Measurements from ENCODE around the gene SMARCC1.

The SMARCC1 gene

GRCh38 chr3:47604145-47604544 lies 177.5 kb downstream of the SMARCC1 start:
- no CpG with 5 or more reads among the region's 2 CpGs for WGBS (ENCODE audit: extremely low coverage, insufficient coverage, insufficient read length)
- H3K14ac ChIP-seq (ENCODE audit: low read length), result no peak overlapping the region
- no peak overlapping the region for H3K23ac ChIP-seq (ENCODE audit: low read length)
- no peak overlapping the region for H2AFZ ChIP-seq (ENCODE audit: insufficient read depth, low read length, poor library complexity)
- H4K91ac ChIP-seq (ENCODE audit: low read depth, low read length), result no peak overlapping the region
- H4K12ac ChIP-seq (ENCODE audit: low read depth, low read length), result no peak overlapping the region
- H3K4ac ChIP-seq (ENCODE audit: low read depth, low read length), result no peak overlapping the region
- no peak overlapping the region for H4K8ac ChIP-seq (ENCODE audit: low read depth, low read length)
- no peaks in the 10 kb centered on the region for H3K79me1 ChIP-seq (ENCODE audit: low read length)
- H3K4me2 ChIP-seq (ENCODE audit: low read length), result no peak overlapping the region
- no peaks in the 10 kb centered on the region for H3K4me1 ChIP-seq (ENCODE audit: control insufficient read depth in 1 of 2, insufficient read depth in 2 of 2, low read length in 2 of 2)
- no peak overlapping the region for H3K27ac ChIP-seq (ENCODE audit: low read depth, low read length)
- H2BK12ac ChIP-seq (ENCODE audit: low read length), result no peak overlapping the region
- no peaks in the 10 kb centered on the region for H3K27me3 ChIP-seq (ENCODE audit: insufficient read depth, low read length)
- H3K4me3 ChIP-seq (ENCODE audit: low read depth, low read length), result no peak overlapping the region
- no peak overlapping the region for H3K9ac ChIP-seq (ENCODE audit: low read length)
- no peaks in the 10 kb centered on the region for H3K79me2 ChIP-seq (ENCODE audit: control insufficient read depth, insufficient read depth, low read length, poor library complexity)
- no peak overlapping the region for H3K18ac ChIP-seq (ENCODE audit: low read length)
- H2AK5ac ChIP-seq (ENCODE audit: low read length), result no peak overlapping the region
- no peak overlapping the region for H2BK120ac ChIP-seq (ENCODE audit: insufficient read depth, low read length, poor library complexity)
- peaks cover 24 to 31% of the 10 kb centered on the region in 2 experiments for H3K36me3 ChIP-seq (ENCODE audit: control insufficient read depth in 1 of 2, insufficient read depth in 2 of 2, low read length in 2 of 2)
- H2BK5ac ChIP-seq (ENCODE audit: low read depth, low read length, poor library complexity), result no peak overlapping the region
- no peaks in the 10 kb centered on the region for H3K9me3 ChIP-seq (ENCODE audit: insufficient read depth, low read depth, low read length)
- DNase-seq, result no peak

GRCh38 chr3:47603332-47603731 lies 178.4 kb downstream of the SMARCC1 start:
- no peak overlapping the region for H4K91ac ChIP-seq (ENCODE audit: low read depth, low read length)
- H3K23ac ChIP-seq (ENCODE audit: low read length), result no peak overlapping the region

GRCh38 chr3:47601281-47601680 lies 180.4 kb downstream of the SMARCC1 start:
- Histone ChIP-seq H3K4me3 (ENCODE audit: low read depth, low read length) (no peak overlapping the region), H3K9ac (ENCODE audit: low read length) (no peak overlapping the region), H4K12ac (ENCODE audit: low read depth, low read length) (no peak overlapping the region), H3K79me1 (ENCODE audit: low read length) (no peaks in the 10 kb centered on the region), H3K4me2 (ENCODE audit: low read length) (no peak overlapping the region), H2AFZ (ENCODE audit: insufficient read depth, low read length, poor library complexity) (no peak overlapping the region), H4K8ac (ENCODE audit: low read depth, low read length) (no peak overlapping the region), H3K27ac (ENCODE audit: low read depth, low read length) (no peak overlapping the region), H3K27me3 (ENCODE audit: insufficient read depth, low read length) (no peaks in the 10 kb centered on the region), H3K4me1 (ENCODE audit: control insufficient read depth in 1 of 2, insufficient read depth in 2 of 2, low read length in 2 of 2) (no peaks in the 10 kb centered on the region), H3K14ac (ENCODE audit: low read length) (no peak overlapping the region), H2BK12ac (ENCODE audit: low read length) (no peak overlapping the region), H3K9me3 (ENCODE audit: insufficient read depth, low read depth, low read length) (no peaks in the 10 kb centered on the region), H3K18ac (ENCODE audit: low read length) (no peak overlapping the region), H2BK5ac (ENCODE audit: low read depth, low read length, poor library complexity) (no peak overlapping the region), H3K36me3 (ENCODE audit: control insufficient read depth in 1 of 2, insufficient read depth in 2 of 2, low read length in 2 of 2) (peaks cover 14 to 27% of the 10 kb centered on the region in 2 experiments), H2BK120ac (ENCODE audit: insufficient read depth, low read length, poor library complexity) (no peak overlapping the region), H2AK5ac (ENCODE audit: low read length) (no peak overlapping the region), H3K79me2 (ENCODE audit: control insufficient read depth, insufficient read depth, low read length, poor library complexity) (no peaks in the 10 kb centered on the region), H3K4ac (ENCODE audit: low read depth, low read length) (no peak overlapping the region), H4K91ac (ENCODE audit: low read depth, low read length) (no peak overlapping the region), H3K23ac (ENCODE audit: low read length) (no peak overlapping the region)
- no CpG with 5 or more reads among the region's 3 CpGs for WGBS (ENCODE audit: extremely low coverage, insufficient coverage, insufficient read length)
- DNase-seq, result no peak

More at GRCh38 chr3:47603332-47603731, 178.4 kb downstream of the SMARCC1 start:
- H3K4me2 ChIP-seq (ENCODE audit: low read length), result no peak overlapping the region
- no peak overlapping the region for H3K27ac ChIP-seq (ENCODE audit: low read depth, low read length)
- H2AFZ ChIP-seq (ENCODE audit: insufficient read depth, low read length, poor library complexity), result no peak overlapping the region
- H2BK120ac ChIP-seq (ENCODE audit: insufficient read depth, low read length, poor library complexity), result no peak overlapping the region
- no peak overlapping the region for H3K4ac ChIP-seq (ENCODE audit: low read depth, low read length)
- H3K36me3 ChIP-seq (ENCODE audit: control insufficient read depth in 1 of 2, insufficient read depth in 2 of 2, low read length in 2 of 2), result peaks cover 21 to 32% of the 10 kb centered on the region in 2 experiments
- no peak overlapping the region for H3K9ac ChIP-seq (ENCODE audit: low read length)
- no peaks in the 10 kb centered on the region for H3K4me1 ChIP-seq (ENCODE audit: control insufficient read depth in 1 of 2, insufficient read depth in 2 of 2, low read length in 2 of 2)
- H4K12ac ChIP-seq (ENCODE audit: low read depth, low read length), result no peak overlapping the region
- no peak overlapping the region for H2BK12ac ChIP-seq (ENCODE audit: low read length)
- H3K4me3 ChIP-seq (ENCODE audit: low read depth, low read length), result no peak overlapping the region
- H4K8ac ChIP-seq (ENCODE audit: low read depth, low read length), result no peak overlapping the region
- no peaks in the 10 kb centered on the region for H3K9me3 ChIP-seq (ENCODE audit: insufficient read depth, low read depth, low read length)
- H3K79me2 ChIP-seq (ENCODE audit: control insufficient read depth, insufficient read depth, low read length, poor library complexity), result no peaks in the 10 kb centered on the region
- no peak overlapping the region for H3K18ac ChIP-seq (ENCODE audit: low read length)
- H3K79me1 ChIP-seq (ENCODE audit: low read length), result no peaks in the 10 kb centered on the region
- no peak overlapping the region for H3K14ac ChIP-seq (ENCODE audit: low read length)
- no peak overlapping the region for H2AK5ac ChIP-seq (ENCODE audit: low read length)
- H2BK5ac ChIP-seq (ENCODE audit: low read depth, low read length, poor library complexity), result no peak overlapping the region
- H3K27me3 ChIP-seq (ENCODE audit: insufficient read depth, low read length), result no peaks in the 10 kb centered on the region
- no peak for DNase-seq

GRCh38 chr3:47594792-47595191 lies 186.9 kb downstream of the SMARCC1 start:
- Histone ChIP-seq H2BK120ac (ENCODE audit: insufficient read depth, low read length, poor library complexity) (no peak overlapping the region), H2BK12ac (ENCODE audit: low read length) (no peak overlapping the region), H3K9me3 (ENCODE audit: insufficient read depth, low read depth, low read length) (no peaks in the 10 kb centered on the region), H3K23ac (ENCODE audit: low read length) (no peak overlapping the region), H4K91ac (ENCODE audit: low read depth, low read length) (no peak overlapping the region), H2AFZ (ENCODE audit: insufficient read depth, low read length, poor library complexity) (no peak overlapping the region), H4K12ac (ENCODE audit: low read depth, low read length) (no peak overlapping the region), H3K36me3 (ENCODE audit: control insufficient read depth in 1 of 2, insufficient read depth in 2 of 2, low read length in 2 of 2) (peaks cover 12 to 27% of the 10 kb centered on the region in 2 experiments), H2BK5ac (ENCODE audit: low read depth, low read length, poor library complexity) (no peak overlapping the region), H3K27ac (ENCODE audit: low read depth, low read length) (no peak overlapping the region), H3K4me3 (ENCODE audit: low read depth, low read length) (no peak overlapping the region), H3K18ac (ENCODE audit: low read length) (no peak overlapping the region), H4K8ac (ENCODE audit: low read depth, low read length) (no peak overlapping the region), H2AK5ac (ENCODE audit: low read length) (no peak overlapping the region), H3K4me1 (ENCODE audit: control insufficient read depth in 1 of 2, insufficient read depth in 2 of 2, low read length in 2 of 2) (no peaks in the 10 kb centered on the region), H3K79me2 (ENCODE audit: control insufficient read depth, insufficient read depth, low read length, poor library complexity) (no peaks in the 10 kb centered on the region), H3K9ac (ENCODE audit: low read length) (no peak overlapping the region), H3K79me1 (ENCODE audit: low read length) (no peaks in the 10 kb centered on the region), H3K4ac (ENCODE audit: low read depth, low read length) (no peak overlapping the region), H3K27me3 (ENCODE audit: insufficient read depth, low read length) (no peaks in the 10 kb centered on the region), H3K14ac (ENCODE audit: low read length) (no peak overlapping the region), H3K4me2 (ENCODE audit: low read length) (no peak overlapping the region)
- peak; percentile 66 to 86 for DNase-seq
- no CpG with 5 or more reads among the region's 3 CpGs for WGBS (ENCODE audit: extremely low coverage, insufficient coverage, insufficient read length)

Data from trophoblast cell (in vitro differentiated cells and primary cell).